ENCODE measurements around the gene RABL6.

Gene RABL6

GRCh38 chr9:136847088-136847825 is 39.5 kb downstream of the RABL6 start:
- peak; percentile 59 for DNase-seq (ENCODE audit: low read depth)

- peak; percentile 70 for DNase-seq (ENCODE audit: low read depth)
These were observed 40.2 kb downstream of the RABL6 start for GRCh38 chr9:136847826-136848392.

- DNase-seq (ENCODE audit: low read depth), result peak; percentile 30
These were observed 40.8 kb downstream of the RABL6 start for GRCh38 chr9:136848393-136849037.

- DNase-seq (ENCODE audit: low read depth), result peak; percentile 97
These were observed 41.6 kb downstream of the RABL6 start, which contains the start of gene PHPT1 for GRCh38 chr9:136849038-136849959. Gene PHPT1, plus strand, starts transcription at chr9:136849409. Its CDS starts 22 bp downstream, at chr9:136849431.

- no peak for DNase-seq (ENCODE audit: low read depth)
These were observed 42.5 kb downstream of the RABL6 start for GRCh38 chr9:136849960-136850865.

GRCh38 chr9:136850866-136851775 is 43.4 kb downstream of the RABL6 start:
- no peak for DNase-seq (ENCODE audit: low read depth)

GRCh38 chr9:136851941-136852663 is 44.4 kb downstream of the RABL6 start, which contains the start of gene MAMDC4:
Gene MAMDC4, plus strand, starts transcription at chr9:136852346. Its CDS starts 71 bp downstream, at chr9:136852417.
- DNase-seq (ENCODE audit: low read depth), result no peak

- no peak for DNase-seq (ENCODE audit: low read depth)
These were observed 45.2 kb downstream of the RABL6 start for GRCh38 chr9:136852664-136853595.

GRCh38 chr9:136853596-136854112 is 45.9 kb downstream of the RABL6 start:
- DNase-seq (ENCODE audit: low read depth), result no peak

- DNase-seq (ENCODE audit: low read depth), result no peak
These were observed 46.5 kb downstream of the RABL6 start for GRCh38 chr9:136854113-136854841.

- no peak for DNase-seq (ENCODE audit: low read depth)
These were observed 47.2 kb downstream of the RABL6 start for GRCh38 chr9:136854842-136855460.

GRCh38 chr9:136855461-136856078 is 47.8 kb downstream of the RABL6 start:
- no peak for DNase-seq (ENCODE audit: low read depth)

- DNase-seq (ENCODE audit: low read depth), result no peak
These were observed 48.3 kb downstream of the RABL6 start for GRCh38 chr9:136856079-136856476.

GRCh38 chr9:136856541-136857141 is 48.9 kb downstream of the RABL6 start:
- DNase-seq (ENCODE audit: low read depth), result no peak

GRCh38 chr9:136857166-136857565 is 49.4 kb downstream of the RABL6 start:
- no peak for DNase-seq (ENCODE audit: low read depth)

Data from HS-5 (cell line).